Globus pallidus (tissue), 1 donor: Measurements from ENCODE around the gene TTC21A.

Source experiments
- DNase-seq: peaks from one replicate; pipeline ENCODE4 v3.0.0-alpha.2; 2015; ENCODE audit warnings: low spot score

TTC21A gene

GRCh38 chr3:39137991-39138803 lies 30.7 kb downstream of the TTC21A start:
- DNase-seq: no peak

- peak; percentile 55 for DNase-seq
Measured at GRCh38 chr3:39138804-39139415, 31.4 kb downstream of the TTC21A start.

- DNase-seq: no peak
Measured at GRCh38 chr3:39139442-39139841, 32.0 kb downstream of the TTC21A start.

- no peak for DNase-seq
Measured at GRCh38 chr3:39140341-39140971, 33.0 kb downstream of the TTC21A start.

- DNase-seq: no peak
Measured at GRCh38 chr3:39141171-39141995, 33.9 kb downstream of the TTC21A start.

GRCh38 chr3:39142067-39142466 lies 34.6 kb downstream of the TTC21A start:
- no peak for DNase-seq

GRCh38 chr3:39143051-39143885 lies 35.8 kb downstream of the TTC21A start:
- no peak for DNase-seq

- no peak for DNase-seq
Measured at GRCh38 chr3:39144095-39144747, 36.7 kb downstream of the TTC21A start.

- DNase-seq: no peak
Measured at GRCh38 chr3:39144748-39145380, 37.4 kb downstream of the TTC21A start.

- DNase-seq: peak; percentile 30
Measured at GRCh38 chr3:39146083-39146501, 38.6 kb downstream of the TTC21A start.

GRCh38 chr3:39146611-39147591 lies 39.4 kb downstream of the TTC21A start:
- DNase-seq: peak; percentile 34

- no peak for DNase-seq
Measured at GRCh38 chr3:39147711-39148434, 40.4 kb downstream of the TTC21A start.

GRCh38 chr3:39148435-39149058 lies 41.1 kb downstream of the TTC21A start:
- DNase-seq: no peak

- DNase-seq: no peak
Measured at GRCh38 chr3:39149059-39149455, 41.6 kb downstream of the TTC21A start.

- DNase-seq: no peak
Measured at GRCh38 chr3:39149498-39150147, 42.1 kb downstream of the TTC21A start.

- DNase-seq: no peak
Measured at GRCh38 chr3:39150148-39150802, 42.8 kb downstream of the TTC21A start.
